HG03095 (cell line): ENCODE measurements around the gene RCAN3.

Experiments
- ATAC-seq: cut with Tn5 transposase; IDR thresholded peaks from one replicate; pipeline ENCODE4 v1.9.1; 2021; ENCODE audit warnings: moderate library complexity; ENCODE audit not compliant: unreplicated experiment

Gene RCAN3

GRCh38 chr1:24572301-24572700, 69.7 kb downstream of the RCAN3 start:
- ATAC-seq: no peak

GRCh38 chr1:24575905-24576587, 73.4 kb downstream of the RCAN3 start:
- no peak for ATAC-seq

GRCh38 chr1:24578846-24579245, 76.2 kb downstream of the RCAN3 start:
- ATAC-seq: no peak

DNA sequence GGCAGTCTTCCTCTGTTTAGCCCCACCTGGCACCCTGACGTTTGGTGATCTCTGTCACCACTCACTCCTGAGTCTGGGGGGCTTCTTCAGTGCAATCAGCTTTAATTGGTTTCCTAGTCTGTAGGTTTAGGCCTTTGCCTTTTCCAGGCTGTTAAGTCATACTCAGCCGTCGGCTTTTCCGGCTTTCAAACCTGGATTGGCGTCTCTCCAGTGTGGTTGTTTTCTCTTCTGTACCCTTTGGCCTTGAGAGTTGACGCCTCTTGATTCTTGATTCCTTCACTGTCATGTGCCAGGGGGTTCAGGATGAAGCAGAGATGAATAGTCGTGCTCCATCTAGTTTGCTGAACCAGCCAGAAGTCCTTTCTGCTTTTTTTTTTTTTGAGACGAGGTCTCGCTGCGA, 78.1 kb downstream of the RCAN3 start:
- no peak for ATAC-seq

DNA sequence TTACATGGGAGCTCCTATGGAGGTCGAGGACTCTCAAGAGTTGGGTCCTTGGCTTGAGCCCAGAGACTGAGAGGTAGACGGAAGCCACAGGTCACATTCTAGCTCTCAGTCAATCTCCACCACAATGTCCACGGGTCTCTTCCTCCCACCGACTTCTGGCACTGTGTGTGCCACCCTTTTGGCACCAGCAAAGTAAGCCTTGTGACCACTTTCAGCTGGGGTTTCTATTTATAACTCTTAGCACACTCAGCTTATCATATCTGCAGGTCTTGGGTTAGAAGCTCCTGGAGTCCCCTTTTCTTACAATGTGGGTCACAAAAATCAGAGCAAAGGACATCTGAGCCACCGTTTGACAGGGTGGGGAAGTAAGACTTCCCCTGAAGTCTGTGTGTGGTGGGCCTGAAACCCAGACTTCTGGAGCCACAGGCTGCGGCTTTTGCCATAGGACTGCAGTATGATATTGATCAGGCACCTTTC, 81.6 kb downstream of the RCAN3 start:
- ATAC-seq: no peak

- no peak for ATAC-seq
These were observed 83.5 kb downstream of the RCAN3 start for GRCh38 chr1:24586119-24586518.

DNA sequence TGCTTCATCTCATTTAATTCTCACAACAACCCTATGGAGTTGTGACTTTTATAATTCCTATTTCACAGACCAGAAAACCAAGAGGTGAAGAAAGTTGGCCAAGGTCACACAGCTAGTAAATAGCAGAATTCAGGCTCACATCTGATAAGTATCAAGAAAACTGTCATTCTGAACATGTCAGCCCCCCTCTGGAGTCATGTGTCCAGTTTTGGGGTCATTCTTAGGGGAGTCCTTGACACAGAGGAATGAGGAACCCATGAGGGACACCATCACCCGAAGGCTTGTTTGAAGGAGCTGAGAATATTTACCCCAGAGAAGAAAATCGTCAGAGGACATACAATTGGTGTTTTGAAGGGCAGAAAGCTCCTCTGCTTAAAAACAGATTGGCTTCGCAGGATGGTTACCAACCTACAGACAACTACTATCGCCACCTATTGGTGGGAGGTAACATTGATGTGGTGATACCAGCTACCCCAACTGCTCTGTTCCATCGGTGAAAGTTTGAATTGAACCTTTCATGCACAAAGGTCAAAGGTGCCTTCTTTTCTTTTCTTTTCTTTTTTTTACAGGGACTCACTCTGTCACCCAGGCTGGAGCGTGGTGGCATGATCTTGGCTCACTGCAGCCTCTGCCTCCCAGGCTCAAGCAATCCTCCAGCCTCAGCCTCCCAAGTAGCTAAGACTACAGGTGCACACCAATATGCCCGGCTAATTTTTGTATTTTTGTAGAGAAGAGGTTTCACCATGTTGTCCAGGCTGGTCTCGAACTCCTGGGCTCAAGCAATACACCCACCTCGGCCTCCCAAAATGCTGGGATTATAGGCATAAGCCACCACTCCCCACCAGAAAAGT, 84.6 kb downstream of the RCAN3 start:
- ATAC-seq: no peak

- ATAC-seq: no peak
These were observed 85.9 kb downstream of the RCAN3 start for GRCh38 chr1:24588573-24588972.

DNA sequence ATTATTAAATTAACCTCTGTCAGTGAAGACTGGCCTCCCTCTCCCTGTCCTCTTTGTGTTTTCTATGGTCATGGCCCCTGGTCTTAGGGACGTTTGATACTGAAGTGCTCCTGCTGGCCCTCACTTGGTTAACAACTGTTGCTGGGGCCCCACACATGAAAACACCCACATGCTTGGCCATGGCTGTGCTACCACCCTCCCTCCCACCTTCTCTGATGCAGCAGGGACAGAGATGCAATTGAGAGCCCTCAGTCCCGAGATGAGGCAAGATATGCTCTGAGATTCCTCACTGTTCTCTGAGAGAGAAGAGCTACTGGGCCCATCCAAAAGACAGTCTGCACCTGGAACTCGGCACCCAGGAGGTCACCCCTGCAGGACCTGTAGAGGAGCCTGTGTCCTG, 86.6 kb downstream of the RCAN3 start:
- ATAC-seq: no peak
